H1 (cell line): ENCODE results near the gene GPC6. TPM values are rescaled to one million over a fixed set of nuclear protein-coding genes. Genes with fewer than 3 reads are reported as not detected.

Experiments used
- NANOG ChIP-seq: IDR thresholded peaks from 2 replicates; pipeline ENCODE4 v1.6.1; 2011; ENCODE audit warnings: low read length, low read depth, mild to moderate bottlenecking, inconsistent platforms; ENCODE audit not compliant: insufficient read depth, poor library complexity, severe bottlenecking
- SIN3A ChIP-seq, 2 experiments: IDR thresholded peaks in 1 of 2; conservative IDR thresholded peaks in 1 of 2; 2 replicates each; pipeline ENCODE4 v1.6.1; 2011 to 2012; ENCODE audit warnings: low read length in 2 of 2, improper control_type of control experiment in 1 of 2, low read depth in 1 of 2, mild to moderate bottlenecking in 1 of 2
- polyA plus RNA-seq, 7 experiments: library from polyadenylated mRNA; depleted of rRNA in 3 of 7; stranded (reverse) in 5 of 7; unstranded in 2 of 7; fragments of >200 nt in 5 of 7; fragments of 200-250 nt in 2 of 7; gene quantifications; 1 replicate in 5 of 7; 2 replicates in 1 of 7; 4 replicates in 1 of 7; pipeline versions ENCODE4 v1.2.1 to v1.2.3, GENCODE V29; 2011 to 2013; ENCODE audit warnings: missing spikeins in 2 of 7, mixed read lengths in 2 of 7
- total RNA-seq: library from RNA; stranded (reverse); fragmentation: NEBNext Ultra II Directional; extraction: Animal tissue kit (Norgen Biotek cat#: 25700); gene quantifications from 2 replicates; pipeline ENCODE4 v1.2.1, GENCODE V29; 2021

Gene GPC6
- total and polyA plus RNA-seq, 2 of the 8 experiments (the other 6 are each of a cell fraction or from before 2014, with no cell fraction given) = 5.4 to 12.0 TPM

DNA sequence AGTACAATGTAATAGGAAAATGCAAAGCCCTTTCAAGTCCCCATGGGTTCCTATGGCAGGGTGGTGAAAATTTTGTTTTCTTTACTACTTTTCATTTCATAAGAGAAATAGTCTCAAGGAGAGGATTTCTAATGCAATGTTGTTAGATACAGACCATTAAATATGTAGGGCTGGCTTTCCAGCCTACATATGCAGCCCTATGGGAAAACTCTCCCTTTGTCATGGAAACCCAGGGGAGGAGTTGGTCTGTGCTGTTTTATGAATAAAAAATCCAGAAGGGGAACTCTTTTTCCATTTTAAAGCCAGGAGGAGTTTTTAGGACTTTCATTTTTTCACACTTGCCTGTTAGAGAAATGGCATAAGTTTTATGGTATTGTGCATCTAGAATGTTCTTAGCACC is 1133.3 kb downstream of the GPC6 start (continued):
- no peak for TF ChIP-seq NANOG
- TF ChIP-seq SIN3A (conservative IDR thresholded peaks at IDR 0.05 in 1 of 2, IDR thresholded peaks at IDR 0.05 in 1 of 2; ENCODE audit: low read depth in 1 of 2, low read length in 2 of 2) = no peak
